Measurements from ENCODE around the gene AGTRAP. TPM values are rescaled to one million over a fixed set of nuclear protein-coding genes. Genes with fewer than 3 reads are reported as not detected.

Gene AGTRAP
- total and polyA plus RNA-seq, 2 of the 4 experiments (the other 2 are of a cell fraction) = 21.5 to 57.7 TPM

DNA sequence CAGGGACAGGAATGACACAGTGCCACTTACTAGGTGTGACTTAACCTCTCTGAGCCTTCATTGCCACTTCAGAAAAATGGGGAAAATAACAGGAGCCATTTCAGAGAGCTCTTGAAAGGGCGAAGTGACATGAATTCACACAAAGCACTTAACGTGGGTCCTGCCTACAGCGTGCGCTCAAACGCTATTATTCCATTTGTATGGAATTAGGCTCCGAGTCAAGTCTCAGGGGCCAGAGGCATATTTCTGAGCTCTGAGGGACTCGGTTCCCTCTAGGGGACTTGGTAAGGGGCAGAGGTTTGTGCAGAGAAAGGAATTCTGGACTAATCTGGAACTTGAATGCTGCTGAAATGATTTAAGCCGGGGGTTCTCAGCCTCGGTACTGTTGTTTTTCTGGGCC, 30.3 kb upstream of the AGTRAP start:
- H3K4me1 ChIP-seq (ENCODE audit: control insufficient read depth, insufficient read depth, low read length) = no peaks in the 10 kb centered on the region; the same call in 1 of the 2 replicates
- 90% methylated on average over 4 of the region's 9 CpGs; no CpG with 5 or more reads in 1 of the 2 experiments for WGBS, 2 experiments (ENCODE audit: extremely low coverage in 2 of 2, insufficient read length in 1 of 2)
- no TSS peak for BruUV-seq (replicated peaks)
- H3K14ac ChIP-seq (replicated peaks; ENCODE audit: low read depth, low read length) = no peak overlapping the region
- H3K56ac ChIP-seq (ENCODE audit: extremely low read depth, insufficient read depth, low read length) = no peak overlapping the region
- intact Hi-C loops (cut with micrococcal nuclease) = no loop called here
- no peaks in the 10 kb centered on the region for H3K36me3 ChIP-seq (ENCODE audit: control insufficient read depth, insufficient read depth, low read length)
- H2AK5ac ChIP-seq (ENCODE audit: low read depth, low read length) = no peak overlapping the region
- H2BK15ac ChIP-seq (ENCODE audit: low read depth, low read length) = no peak overlapping the region
- no peak for ATAC-seq (ENCODE audit: low read depth)
- H4K8ac ChIP-seq (ENCODE audit: low read depth in 2 of 2, low read length in 2 of 2) = no peak overlapping the region
- in situ Hi-C loops (cut with MboI; ENCODE audit: low sequenced_read_pairs) = no loop called here
- no peak overlapping the region for H2BK120ac ChIP-seq (ENCODE audit: low read depth, low read length)
- ChIA-PET POLR2A (ENCODE audit: unreplicated experiment) (no interaction called here), CTCF (no interaction called here)
- no peak overlapping the region for H2BK5ac ChIP-seq (ENCODE audit: low read depth, low read length, poor library complexity, severe bottlenecking)
- no peak overlapping the region for H3K9ac ChIP-seq (ENCODE audit: low read depth, low read length)
- dilution Hi-C loops (cut with HindIII; ENCODE audit: low sequenced_read_pairs, unreplicated experiment) = no loop called here
- no peak overlapping the region for H3K23ac ChIP-seq (ENCODE audit: low read depth, low read length)
- no peak overlapping the region for H2BK20ac ChIP-seq (ENCODE audit: low read depth, low read length)
- H2AK9ac ChIP-seq (replicated peaks; ENCODE audit: low read depth, low read length, poor library complexity) = no peak overlapping the region
- H3K4me3 ChIP-seq (ENCODE audit: insufficient read depth, low read depth, low read length) = no peak overlapping the region
- no peak overlapping the region for H4K5ac ChIP-seq (ENCODE audit: low read depth, low read length)
- no peak for TF ChIP-seq MAFK (IDR thresholded peaks at IDR 0.05; ENCODE audit: low read depth, low read length)
- TF ChIP-seq, protein P1, sequence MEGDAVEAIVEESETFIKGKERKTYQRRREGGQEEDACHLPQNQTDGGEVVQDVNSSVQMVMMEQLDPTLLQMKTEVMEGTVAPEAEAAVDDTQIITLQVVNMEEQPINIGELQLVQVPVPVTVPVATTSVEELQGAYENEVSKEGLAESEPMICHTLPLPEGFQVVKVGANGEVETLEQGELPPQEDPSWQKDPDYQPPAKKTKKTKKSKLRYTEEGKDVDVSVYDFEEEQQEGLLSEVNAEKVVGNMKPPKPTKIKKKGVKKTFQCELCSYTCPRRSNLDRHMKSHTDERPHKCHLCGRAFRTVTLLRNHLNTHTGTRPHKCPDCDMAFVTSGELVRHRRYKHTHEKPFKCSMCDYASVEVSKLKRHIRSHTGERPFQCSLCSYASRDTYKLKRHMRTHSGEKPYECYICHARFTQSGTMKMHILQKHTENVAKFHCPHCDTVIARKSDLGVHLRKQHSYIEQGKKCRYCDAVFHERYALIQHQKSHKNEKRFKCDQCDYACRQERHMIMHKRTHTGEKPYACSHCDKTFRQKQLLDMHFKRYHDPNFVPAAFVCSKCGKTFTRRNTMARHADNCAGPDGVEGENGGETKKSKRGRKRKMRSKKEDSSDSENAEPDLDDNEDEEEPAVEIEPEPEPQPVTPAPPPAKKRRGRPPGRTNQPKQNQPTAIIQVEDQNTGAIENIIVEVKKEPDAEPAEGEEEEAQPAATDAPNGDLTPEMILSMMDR (conservative IDR thresholded peaks at IDR 0.05; ENCODE audit: low read depth, low read length) = no peak
- no peak for TF ChIP-seq NFE2L2 (IDR thresholded peaks at IDR 0.05; ENCODE audit: low read depth, low read length)
- no peak for TF ChIP-seq RFX5 (IDR thresholded peaks at IDR 0.05; ENCODE audit: low read depth, low read length)
- TF ChIP-seq CEBPB (IDR thresholded peaks at IDR 0.05; ENCODE audit: low read depth, low read length) = no peak
- TF ChIP-seq RAD21 (IDR thresholded peaks at IDR 0.05; ENCODE audit: low read length) = no peak
- no peak for TF ChIP-seq FOS (IDR thresholded peaks at IDR 0.05; ENCODE audit: low read depth, low read length)
- no peak for TF ChIP-seq BHLHE40 (IDR thresholded peaks at IDR 0.05; ENCODE audit: low read depth, low read length)
- TF ChIP-seq RCOR1 (IDR thresholded peaks at IDR 0.05; ENCODE audit: insufficient replicate concordance, low read length) = no peak
- TF ChIP-seq, protein P2, sequence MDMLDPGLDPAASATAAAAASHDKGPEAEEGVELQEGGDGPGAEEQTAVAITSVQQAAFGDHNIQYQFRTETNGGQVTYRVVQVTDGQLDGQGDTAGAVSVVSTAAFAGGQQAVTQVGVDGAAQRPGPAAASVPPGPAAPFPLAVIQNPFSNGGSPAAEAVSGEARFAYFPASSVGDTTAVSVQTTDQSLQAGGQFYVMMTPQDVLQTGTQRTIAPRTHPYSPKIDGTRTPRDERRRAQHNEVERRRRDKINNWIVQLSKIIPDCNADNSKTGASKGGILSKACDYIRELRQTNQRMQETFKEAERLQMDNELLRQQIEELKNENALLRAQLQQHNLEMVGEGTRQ (IDR thresholded peaks at IDR 0.05; ENCODE audit: low read depth, low read length) = no peak
- no peaks in the 10 kb centered on the region for H3K79me1 ChIP-seq (ENCODE audit: low read depth in 1 of 2, low read length in 2 of 2)
- no peak overlapping the region for H3K18ac ChIP-seq (ENCODE audit: low read depth, low read length)
- DNase-seq = no peak
- no peak overlapping the region for H3K4ac ChIP-seq (ENCODE audit: low read depth, low read length)
- H3K27ac ChIP-seq (ENCODE audit: insufficient read depth, low read length) = no peak overlapping the region
- no peaks in the 10 kb centered on the region for H4K20me1 ChIP-seq (ENCODE audit: insufficient read depth, low read length)
- H3K4me2 ChIP-seq (ENCODE audit: low read depth, low read length) = no peak overlapping the region
- H3K9me3 ChIP-seq (ENCODE audit: control insufficient read depth, insufficient read depth, low read length) = no peaks in the 10 kb centered on the region
- H3K9me1 ChIP-seq (ENCODE audit: insufficient read depth, low read length) = peaks cover 4% of the 10 kb centered on the region
- H3K27me3 ChIP-seq (ENCODE audit: control insufficient read depth, insufficient read depth, low read length) = peaks cover 49% of the 10 kb centered on the region
- no peak overlapping the region for H4K91ac ChIP-seq (ENCODE audit: insufficient read depth, low read depth, low read length)
- no peak overlapping the region for H2AFZ ChIP-seq (replicated peaks; ENCODE audit: low read length, poor library complexity)

All from IMR-90 (cell line).